Measurements from ENCODE around the gene AGO3. TPM values are rescaled to one million over a fixed set of nuclear protein-coding genes. Genes with fewer than 3 reads are reported as not detected.

The AGO3 gene
- total RNA-seq, 1 experiment from 2014 or later: 39.4 TPM

DNA sequence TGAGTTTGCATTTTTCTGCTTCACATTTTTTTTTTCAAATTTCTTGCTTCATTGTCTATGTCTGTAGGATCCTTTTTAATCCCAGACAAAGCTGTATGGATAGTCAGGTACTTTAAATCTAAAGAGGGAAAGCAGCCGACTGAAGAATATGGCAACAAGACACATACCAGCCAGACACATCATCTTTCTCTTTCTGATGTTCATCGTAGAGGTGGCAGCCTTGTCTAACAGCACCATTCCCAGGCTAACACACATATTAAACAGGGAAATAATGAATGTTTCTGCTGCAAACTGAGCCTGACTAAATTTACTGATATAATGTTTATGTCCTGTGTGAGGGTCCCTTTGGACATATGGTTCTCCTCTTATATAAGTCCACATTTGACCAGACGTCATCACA, 149.3 kb downstream of the AGO3 start:
- Histone ChIP-seq H3K4me3 (ENCODE audit: low read depth in 2 of 2, low read length in 2 of 2) (no peak overlapping the region), H3K9me3 (ENCODE audit: control insufficient read depth, insufficient read depth, low read depth, low read length) (no peaks in the 10 kb centered on the region), H3K27ac (ENCODE audit: low read length) (no peak overlapping the region), H3K36me3 (ENCODE audit: control insufficient read depth, insufficient read depth, low read length) (no peaks in the 10 kb centered on the region), H3K27me3 (ENCODE audit: control insufficient read depth, insufficient read depth, low read length) (no peaks in the 10 kb centered on the region), H3K4me1 (ENCODE audit: control insufficient read depth, insufficient read depth, low read length) (no peaks in the 10 kb centered on the region; the same call in 1 of the 2 replicates)
- ChIA-PET POLR2A (interaction anchor here (0.7 kb wide), 1 partner anchor 65 kb away, joined by 4 read pairs; no protein-coding TSS in a partner anchor), CTCF (no interaction called here)
- no peak for DNase-seq (ENCODE audit: low read depth, low spot score)
- TF ChIP-seq, protein P1, sequence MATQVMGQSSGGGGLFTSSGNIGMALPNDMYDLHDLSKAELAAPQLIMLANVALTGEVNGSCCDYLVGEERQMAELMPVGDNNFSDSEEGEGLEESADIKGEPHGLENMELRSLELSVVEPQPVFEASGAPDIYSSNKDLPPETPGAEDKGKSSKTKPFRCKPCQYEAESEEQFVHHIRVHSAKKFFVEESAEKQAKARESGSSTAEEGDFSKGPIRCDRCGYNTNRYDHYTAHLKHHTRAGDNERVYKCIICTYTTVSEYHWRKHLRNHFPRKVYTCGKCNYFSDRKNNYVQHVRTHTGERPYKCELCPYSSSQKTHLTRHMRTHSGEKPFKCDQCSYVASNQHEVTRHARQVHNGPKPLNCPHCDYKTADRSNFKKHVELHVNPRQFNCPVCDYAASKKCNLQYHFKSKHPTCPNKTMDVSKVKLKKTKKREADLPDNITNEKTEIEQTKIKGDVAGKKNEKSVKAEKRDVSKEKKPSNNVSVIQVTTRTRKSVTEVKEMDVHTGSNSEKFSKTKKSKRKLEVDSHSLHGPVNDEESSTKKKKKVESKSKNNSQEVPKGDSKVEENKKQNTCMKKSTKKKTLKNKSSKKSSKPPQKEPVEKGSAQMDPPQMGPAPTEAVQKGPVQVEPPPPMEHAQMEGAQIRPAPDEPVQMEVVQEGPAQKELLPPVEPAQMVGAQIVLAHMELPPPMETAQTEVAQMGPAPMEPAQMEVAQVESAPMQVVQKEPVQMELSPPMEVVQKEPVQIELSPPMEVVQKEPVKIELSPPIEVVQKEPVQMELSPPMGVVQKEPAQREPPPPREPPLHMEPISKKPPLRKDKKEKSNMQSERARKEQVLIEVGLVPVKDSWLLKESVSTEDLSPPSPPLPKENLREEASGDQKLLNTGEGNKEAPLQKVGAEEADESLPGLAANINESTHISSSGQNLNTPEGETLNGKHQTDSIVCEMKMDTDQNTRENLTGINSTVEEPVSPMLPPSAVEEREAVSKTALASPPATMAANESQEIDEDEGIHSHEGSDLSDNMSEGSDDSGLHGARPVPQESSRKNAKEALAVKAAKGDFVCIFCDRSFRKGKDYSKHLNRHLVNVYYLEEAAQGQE (IDR thresholded peaks at IDR 0.05; ENCODE audit: insufficient read depth in 1 of 2, low read depth in 2 of 2, low read length in 1 of 2): no peak
- TF ChIP-seq POLR2AphosphoS5 (IDR thresholded peaks at IDR 0.05; ENCODE audit: low read depth, low read length) (no peak), TCF7L2 (IDR thresholded peaks at IDR 0.05; ENCODE audit: low read depth, low read length) (no peak), SIN3A (IDR thresholded peaks at IDR 0.05; ENCODE audit: borderline replicate concordance, insufficient read depth, low read depth, low read length) (no peak)
- TF ChIP-seq, protein P2, sequence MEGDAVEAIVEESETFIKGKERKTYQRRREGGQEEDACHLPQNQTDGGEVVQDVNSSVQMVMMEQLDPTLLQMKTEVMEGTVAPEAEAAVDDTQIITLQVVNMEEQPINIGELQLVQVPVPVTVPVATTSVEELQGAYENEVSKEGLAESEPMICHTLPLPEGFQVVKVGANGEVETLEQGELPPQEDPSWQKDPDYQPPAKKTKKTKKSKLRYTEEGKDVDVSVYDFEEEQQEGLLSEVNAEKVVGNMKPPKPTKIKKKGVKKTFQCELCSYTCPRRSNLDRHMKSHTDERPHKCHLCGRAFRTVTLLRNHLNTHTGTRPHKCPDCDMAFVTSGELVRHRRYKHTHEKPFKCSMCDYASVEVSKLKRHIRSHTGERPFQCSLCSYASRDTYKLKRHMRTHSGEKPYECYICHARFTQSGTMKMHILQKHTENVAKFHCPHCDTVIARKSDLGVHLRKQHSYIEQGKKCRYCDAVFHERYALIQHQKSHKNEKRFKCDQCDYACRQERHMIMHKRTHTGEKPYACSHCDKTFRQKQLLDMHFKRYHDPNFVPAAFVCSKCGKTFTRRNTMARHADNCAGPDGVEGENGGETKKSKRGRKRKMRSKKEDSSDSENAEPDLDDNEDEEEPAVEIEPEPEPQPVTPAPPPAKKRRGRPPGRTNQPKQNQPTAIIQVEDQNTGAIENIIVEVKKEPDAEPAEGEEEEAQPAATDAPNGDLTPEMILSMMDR (IDR thresholded peaks at IDR 0.05): no peak
- in situ Hi-C loops (cut with HindIII; ENCODE audit: low pct_unique_long_range_greater_than_20kb, low sequenced_read_pairs): no loop called here
- intact Hi-C loops (cut with micrococcal nuclease; ENCODE audit: unreplicated experiment): no loop called here
- ATAC-seq: no peak
- no TSS peak for BruUV-seq (replicated peaks)

DNA sequence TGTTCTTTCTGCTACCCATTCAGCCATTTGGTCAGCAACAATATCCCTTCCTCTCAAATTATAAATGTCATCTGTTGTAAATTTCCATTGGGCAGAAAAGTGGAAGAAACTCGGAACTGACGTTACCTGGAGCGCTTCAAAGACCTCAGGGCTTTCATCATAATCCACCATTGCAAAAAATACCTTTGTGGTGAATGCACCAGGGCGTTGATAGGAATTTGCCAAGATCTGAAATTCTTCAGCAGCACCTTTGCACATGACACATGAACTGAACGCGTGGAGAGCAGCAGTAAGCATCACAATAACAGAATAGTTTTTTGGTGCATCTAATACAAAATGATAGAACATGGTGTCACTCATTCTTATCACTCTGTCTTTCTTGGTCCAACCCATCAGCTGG, 149.9 kb downstream of the AGO3 start:
- in situ Hi-C loops (cut with HindIII; ENCODE audit: low pct_unique_long_range_greater_than_20kb, low sequenced_read_pairs): no loop called here
- H3K27ac ChIP-seq (ENCODE audit: low read length): no peak overlapping the region
- no TSS peak for BruUV-seq (replicated peaks)
- no peak for DNase-seq (ENCODE audit: low read depth, low spot score)
- ATAC-seq: no peak
- ChIA-PET CTCF (no interaction called here), POLR2A (no interaction called here)
- no peaks in the 10 kb centered on the region for H3K27me3 ChIP-seq (ENCODE audit: control insufficient read depth, insufficient read depth, low read length)
- intact Hi-C loops (cut with micrococcal nuclease; ENCODE audit: unreplicated experiment): no loop called here
- no peaks in the 10 kb centered on the region for H3K36me3 ChIP-seq (ENCODE audit: control insufficient read depth, insufficient read depth, low read length)
- H3K9me3 ChIP-seq (ENCODE audit: control insufficient read depth, insufficient read depth, low read depth, low read length): no peaks in the 10 kb centered on the region
- H3K4me3 ChIP-seq (ENCODE audit: low read depth in 2 of 2, low read length in 2 of 2): no peak overlapping the region
- H3K4me1 ChIP-seq (ENCODE audit: control insufficient read depth, insufficient read depth, low read length): no peaks in the 10 kb centered on the region; the same call in 1 of the 2 replicates
- no peak for TF ChIP-seq POLR2AphosphoS5 (IDR thresholded peaks at IDR 0.05; ENCODE audit: low read depth, low read length)
- TF ChIP-seq, protein P2 (IDR thresholded peaks at IDR 0.05): no peak
- no peak for TF ChIP-seq SIN3A (IDR thresholded peaks at IDR 0.05; ENCODE audit: borderline replicate concordance, insufficient read depth, low read depth, low read length)
- no peak for TF ChIP-seq TCF7L2 (IDR thresholded peaks at IDR 0.05; ENCODE audit: low read depth, low read length)
- TF ChIP-seq, protein P1 (IDR thresholded peaks at IDR 0.05; ENCODE audit: insufficient read depth in 1 of 2, low read depth in 2 of 2, low read length in 1 of 2): no peak

Data from Panc1 (cell line).